ENCODE data around the gene SRGAP2C.
"Not testable (repeated sequence)": the region's sequence is repeated elsewhere in the genome, so short reads cannot be mapped to it uniquely, and the experiment has no call there.

Gene SRGAP2C

DNA sequence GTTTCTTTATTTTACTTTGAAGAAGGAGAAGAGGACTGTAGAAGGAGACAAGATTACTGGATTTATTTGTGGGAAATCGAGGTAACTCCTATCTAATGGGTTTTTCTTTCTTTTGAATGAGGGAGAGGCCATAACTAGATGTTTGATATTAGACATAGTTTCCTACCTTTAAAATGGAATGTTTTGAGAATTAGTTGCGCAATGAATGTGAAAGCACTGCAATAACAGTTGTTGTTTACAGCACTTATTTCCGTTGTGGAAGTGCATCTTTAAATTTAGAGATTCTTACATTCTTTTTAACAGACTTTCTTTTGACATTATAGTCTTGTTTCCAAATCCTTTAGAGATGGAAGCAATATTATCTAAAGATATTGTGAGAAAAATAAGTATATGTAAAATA lies 229.0 kb downstream of the SRGAP2C start:
- no peak overlapping the region for H3K27ac ChIP-seq
- TF ChIP-seq, protein P1, sequence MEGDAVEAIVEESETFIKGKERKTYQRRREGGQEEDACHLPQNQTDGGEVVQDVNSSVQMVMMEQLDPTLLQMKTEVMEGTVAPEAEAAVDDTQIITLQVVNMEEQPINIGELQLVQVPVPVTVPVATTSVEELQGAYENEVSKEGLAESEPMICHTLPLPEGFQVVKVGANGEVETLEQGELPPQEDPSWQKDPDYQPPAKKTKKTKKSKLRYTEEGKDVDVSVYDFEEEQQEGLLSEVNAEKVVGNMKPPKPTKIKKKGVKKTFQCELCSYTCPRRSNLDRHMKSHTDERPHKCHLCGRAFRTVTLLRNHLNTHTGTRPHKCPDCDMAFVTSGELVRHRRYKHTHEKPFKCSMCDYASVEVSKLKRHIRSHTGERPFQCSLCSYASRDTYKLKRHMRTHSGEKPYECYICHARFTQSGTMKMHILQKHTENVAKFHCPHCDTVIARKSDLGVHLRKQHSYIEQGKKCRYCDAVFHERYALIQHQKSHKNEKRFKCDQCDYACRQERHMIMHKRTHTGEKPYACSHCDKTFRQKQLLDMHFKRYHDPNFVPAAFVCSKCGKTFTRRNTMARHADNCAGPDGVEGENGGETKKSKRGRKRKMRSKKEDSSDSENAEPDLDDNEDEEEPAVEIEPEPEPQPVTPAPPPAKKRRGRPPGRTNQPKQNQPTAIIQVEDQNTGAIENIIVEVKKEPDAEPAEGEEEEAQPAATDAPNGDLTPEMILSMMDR (IDR thresholded peaks at IDR 0.05), result no peak
- no peak for TF ChIP-seq ZFX (IDR thresholded peaks at IDR 0.05; ENCODE audit: borderline replicate concordance)

DNA sequence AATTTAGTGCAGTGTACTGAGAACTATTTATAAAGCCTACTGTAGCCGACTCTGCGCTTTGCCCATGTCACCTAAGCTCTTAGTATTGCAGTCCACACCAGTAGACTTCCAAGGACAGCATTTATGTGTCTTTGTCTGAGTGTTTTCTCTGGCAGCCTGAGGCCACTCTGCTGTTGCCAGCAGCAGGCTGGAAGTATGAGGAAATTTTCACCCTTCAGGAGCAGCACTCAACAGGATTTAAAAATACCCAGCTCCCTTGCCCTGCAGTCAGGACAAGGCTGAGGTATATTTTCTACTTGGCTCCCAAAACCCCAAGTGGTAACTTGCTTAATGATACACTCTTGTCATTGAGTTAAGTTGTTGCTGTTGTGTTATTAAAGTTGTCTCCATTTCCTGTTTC lies 230.1 kb downstream of the SRGAP2C start:
- H3K27ac ChIP-seq, result no peak overlapping the region
- TF ChIP-seq, protein P1 (IDR thresholded peaks at IDR 0.05), result no peak

DNA sequence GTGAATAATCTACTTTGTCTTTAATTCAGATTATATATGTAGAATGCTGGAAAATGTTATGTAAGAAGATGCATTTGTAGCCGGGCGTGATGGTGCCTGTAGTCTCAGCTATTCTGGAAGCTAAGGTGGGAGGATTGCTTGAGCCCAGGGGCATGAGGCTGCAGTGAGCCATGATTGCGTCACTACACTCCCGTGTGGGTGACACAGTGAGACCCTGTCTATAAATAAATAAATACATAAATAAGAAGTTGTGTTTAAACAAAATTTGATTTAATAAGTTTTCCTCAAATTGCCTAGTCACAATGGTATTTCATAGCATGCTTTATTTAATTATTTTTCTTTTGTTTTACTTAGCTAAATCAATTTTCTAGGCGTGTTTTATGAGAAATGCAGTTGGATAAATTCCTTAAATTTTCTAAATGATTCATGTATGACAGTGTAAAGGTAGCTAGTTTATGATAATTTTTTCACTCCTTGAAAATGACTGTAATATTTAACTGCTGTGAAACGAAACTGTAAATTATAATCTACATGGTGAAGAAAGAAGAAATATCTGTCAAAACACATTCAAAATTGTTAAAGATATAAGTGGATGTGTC lies 232.6 kb downstream of the SRGAP2C start:
- no peak overlapping the region for H3K27ac ChIP-seq
- TF ChIP-seq, protein P1 (IDR thresholded peaks at IDR 0.05), result no peak
- TF ChIP-seq ZFX (IDR thresholded peaks at IDR 0.05; ENCODE audit: borderline replicate concordance), result no peak

DNA sequence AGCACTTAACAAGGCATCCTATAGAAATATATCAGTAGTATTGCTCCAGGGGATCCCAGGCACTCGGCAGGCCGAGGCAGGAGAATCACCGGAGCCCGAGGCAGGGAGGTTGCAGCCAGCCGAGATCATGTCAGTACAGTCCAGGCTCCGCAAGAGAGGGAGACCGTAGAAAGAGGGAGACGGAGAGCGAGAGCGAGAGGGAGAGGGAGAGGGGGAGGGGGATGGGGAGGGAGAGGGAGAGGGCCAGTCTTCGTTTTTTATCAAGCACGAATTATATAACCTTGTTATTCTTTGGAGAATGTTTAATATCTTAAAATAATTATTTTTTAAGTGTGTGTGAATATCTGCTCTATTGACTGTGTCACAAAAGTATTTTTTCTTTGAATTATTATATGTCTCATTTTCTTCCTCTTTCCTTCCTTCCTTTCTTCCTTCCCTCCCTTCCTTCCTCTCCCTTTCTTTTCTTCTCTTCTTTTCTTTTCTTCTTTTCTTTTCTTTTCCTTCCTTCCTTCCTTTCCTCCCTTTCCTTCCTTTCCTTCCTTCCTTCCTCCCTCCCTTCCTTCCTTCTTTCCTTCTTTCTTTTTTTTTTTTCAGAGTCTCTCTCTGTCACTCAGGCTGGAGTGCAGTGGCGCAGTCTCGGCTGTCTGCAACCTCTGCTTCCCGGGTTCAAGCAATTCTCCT lies 233.7 kb downstream of the SRGAP2C start:
- H3K27ac ChIP-seq, result no peak overlapping the region
- TF ChIP-seq, protein P1 (IDR thresholded peaks at IDR 0.05), result no peak
- no peak for TF ChIP-seq ZFX (IDR thresholded peaks at IDR 0.05; ENCODE audit: borderline replicate concordance)

DNA sequence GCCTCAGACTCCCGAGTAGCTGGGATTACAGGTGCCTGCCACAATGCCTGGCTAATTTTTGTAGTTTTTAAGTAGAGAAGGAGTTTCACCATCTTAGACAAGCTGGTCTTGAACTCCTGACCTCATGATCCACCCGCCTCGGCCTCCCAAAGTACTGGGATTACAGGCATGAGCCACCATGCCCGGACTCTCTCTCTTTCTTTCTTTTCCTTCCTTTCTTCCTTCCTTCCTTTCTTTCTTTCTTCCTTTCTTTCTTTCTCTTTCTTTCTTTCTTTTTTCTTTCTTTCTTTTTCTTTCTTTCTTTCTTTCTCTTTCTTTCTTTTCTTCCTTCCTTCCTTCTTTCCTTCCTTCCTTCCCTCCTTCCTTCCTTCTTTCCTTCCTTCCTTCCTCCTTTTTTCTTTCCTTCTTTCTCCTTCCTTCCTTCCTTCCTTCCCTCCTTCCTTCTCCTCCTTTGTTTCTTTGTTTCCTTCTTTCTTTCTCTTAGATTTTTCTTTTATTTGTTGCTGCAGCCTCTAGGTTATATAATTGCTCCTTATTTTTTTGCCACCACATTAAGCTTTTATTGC lies 234.4 kb downstream of the SRGAP2C start:
- H3K27ac ChIP-seq, result not testable (repeated sequence)

DNA sequence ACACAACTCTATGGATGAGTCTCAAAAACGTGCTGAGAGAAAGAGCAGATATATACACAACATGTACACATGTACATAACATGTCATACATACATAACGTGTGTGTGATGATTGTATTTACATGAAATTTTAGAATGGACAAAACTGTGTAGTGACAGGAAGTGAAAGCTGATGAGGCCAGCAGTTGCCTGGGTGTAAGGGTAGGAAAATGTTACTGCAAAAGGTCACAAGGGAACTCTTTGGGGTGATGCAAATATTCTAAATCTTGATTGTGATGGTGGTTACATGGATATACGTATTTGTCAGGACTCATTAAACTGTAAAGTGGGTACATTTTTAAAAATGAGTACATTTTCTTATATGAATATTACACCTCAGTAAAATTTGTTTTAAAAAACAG lies 236.7 kb downstream of the SRGAP2C start:
- not testable (repeated sequence) for H3K27ac ChIP-seq

DNA sequence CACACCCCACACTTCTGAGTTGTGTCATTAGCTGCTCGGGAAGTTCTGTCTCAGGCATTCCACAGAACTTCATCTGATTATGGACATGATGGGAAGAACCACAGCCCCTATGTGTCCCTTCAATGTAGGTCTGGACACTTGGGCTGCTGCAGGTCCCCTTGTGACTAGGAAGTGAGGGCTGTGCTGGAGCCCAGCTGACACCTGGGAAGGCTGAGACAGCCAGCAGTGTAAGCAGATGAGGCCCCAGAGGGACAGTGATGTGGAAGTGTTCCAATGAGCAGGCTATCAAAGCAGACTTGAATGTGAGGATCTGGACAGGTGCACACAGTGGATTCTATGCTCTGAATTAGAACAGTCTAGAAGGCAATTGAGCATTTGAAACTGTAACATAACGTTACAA lies 239.2 kb downstream of the SRGAP2C start:
- not testable (repeated sequence) for H3K27ac ChIP-seq

DNA sequence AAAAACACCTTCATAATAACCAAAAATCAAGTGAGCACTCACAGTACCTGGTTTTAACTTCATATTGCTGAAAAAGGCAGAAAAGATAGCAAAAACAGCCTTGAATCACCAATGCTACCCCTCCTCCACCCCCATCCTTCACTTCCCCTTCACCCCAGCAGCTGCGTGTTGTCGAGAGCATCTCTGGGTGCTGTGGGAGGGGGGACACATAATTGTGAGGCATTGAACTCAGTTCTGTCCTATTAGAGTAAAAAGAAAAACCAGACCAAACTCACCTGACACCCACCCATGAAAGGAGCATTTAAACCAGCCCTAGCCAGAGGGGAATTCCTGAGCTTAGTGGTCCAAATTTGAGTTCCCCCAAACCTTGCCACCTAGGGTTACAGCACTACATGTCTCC lies 248.7 kb downstream of the SRGAP2C start:
- H3K27ac ChIP-seq, result not testable (repeated sequence)

DNA sequence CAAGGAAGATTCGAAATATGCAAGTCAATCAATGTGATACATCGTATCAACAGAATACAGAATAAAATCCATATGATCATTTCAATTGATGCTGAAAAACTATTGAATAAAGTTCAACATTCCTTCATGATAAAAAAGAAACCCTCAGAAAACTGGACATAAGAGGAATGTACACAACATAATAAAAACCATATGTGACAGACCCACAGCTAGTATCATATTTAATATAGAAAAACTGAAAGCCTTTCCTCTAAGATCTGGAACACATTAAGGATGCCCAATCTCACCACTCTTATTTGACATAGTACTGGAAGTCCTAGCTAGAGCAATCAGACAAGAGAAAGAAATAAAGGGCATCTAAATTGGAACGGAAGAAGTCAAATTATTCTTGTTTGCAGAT lies 254.1 kb downstream of the SRGAP2C start:
- H3K27ac ChIP-seq, result not testable (repeated sequence)

DNA sequence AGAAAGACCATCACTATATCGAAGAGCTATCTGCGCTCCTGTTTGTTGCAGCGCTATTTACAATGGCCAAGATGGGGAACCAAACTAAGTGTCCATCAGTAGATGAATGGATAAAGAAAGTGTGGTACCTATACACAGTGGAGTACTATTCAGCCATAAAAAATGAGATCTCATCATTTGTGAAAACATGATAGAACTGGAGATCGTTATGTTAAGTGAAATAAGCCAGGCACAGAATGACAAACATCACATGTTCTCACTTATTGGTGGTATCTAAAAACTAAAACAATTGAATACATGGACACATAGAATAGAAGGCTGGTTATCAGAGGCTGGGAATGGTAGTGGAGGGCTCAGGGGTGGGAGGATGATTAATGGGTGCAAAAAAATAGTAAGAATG lies 256.2 kb downstream of the SRGAP2C start:
- TF ChIP-seq, protein P1 (IDR thresholded peaks at IDR 0.05), result no peak
- TF ChIP-seq ZFX (IDR thresholded peaks at IDR 0.05; ENCODE audit: borderline replicate concordance), result no peak
- H3K27ac ChIP-seq, result no peak overlapping the region
